HepG2 (cell line): Measurements from ENCODE around the gene GATM. TPM values are rescaled to one million over a fixed set of nuclear protein-coding genes. Genes with fewer than 3 reads are reported as not detected.

Experiments
- ATAC-seq: fragments of 200-7000 bp; cut with Tn5 transposase; 3 replicates; pipeline ENCODE4 v1.9.1; 2020; ENCODE audit warnings: mild to moderate bottlenecking, moderate library complexity
- BruUV-seq: library from RNA; stranded (reverse); fragments of 400-500 nt; replicated peaks from 2 replicates; lab custom pipeline; 2021; lab: Mats Ljungman, UMichigan
- CTCF ChIA-PET: fragments of 300-600 bp; formaldehyde crosslinking; extraction: SDS; loops from one replicate; lab custom pipeline; 2021; ENCODE audit warnings: low total read pairs, inconsistent platforms, low intra/inter-chr PET ratio; lab: Yijun Ruan, JAX
- POLR2A ChIA-PET: fragments of 350-600 bp; sonication (Branson Sonifier 250); formaldehyde crosslinking; loops from one replicate; lab custom pipeline; 2020; ENCODE audit warnings: antibody characterized with exemption, inconsistent platforms; lab: Yijun Ruan, JAX
- DNase-seq: peaks from one replicate; pipeline ENCODE4 v3.0.0-alpha.2; 2015; ENCODE audit warnings: low spot score
- FAIRE-seq: peaks from 3 replicates; lab custom pipeline; 2011; peaks lifted over from hg19 to GRCh38; lab: Jason Lieb, UNC
- H2AFZ ChIP-seq: one replicate; pipeline ENCODE4 v1.6.1; 2011; ENCODE audit warnings: low read length, inconsistent platforms
- H3K27ac ChIP-seq: fragments of 300-600 bp; 3 replicates; pipeline ENCODE4 v1.8.0; 2011; ENCODE audit warnings: mixed run types, mild to moderate bottlenecking, mixed read lengths, low read length, inconsistent platforms; ENCODE audit not compliant: insufficient read depth; ENCODE audit errors: extremely low read length
- H3K27me3 ChIP-seq, 2 experiments: fragments of 200-600 bp in 1 of 2; 2 replicates in 1 of 2; 3 replicates in 1 of 2; pipeline versions ENCODE4 v1.6.0 to v1.8.0; 2011; ENCODE audit warnings: low read length in 2 of 2, mild to moderate bottlenecking in 2 of 2, moderate library complexity in 2 of 2, inconsistent platforms in 1 of 2; ENCODE audit not compliant: insufficient read depth in 2 of 2, control insufficient read depth in 1 of 2
- H3K36me3 ChIP-seq, 2 experiments: fragments of 200-600 bp in 1 of 2; replicated peaks in 1 of 2; 2 replicates in 1 of 2; 3 replicates in 1 of 2; pipeline versions ENCODE4 v1.5.1 to v1.8.0; 2011; ENCODE audit warnings: low read length in 2 of 2, inconsistent platforms in 1 of 2; ENCODE audit not compliant: insufficient read depth in 2 of 2, control insufficient read depth in 1 of 2
- H3K4me1 ChIP-seq: 2 replicates; pipeline ENCODE4 v1.5.1; 2012; ENCODE audit warnings: low read length, inconsistent platforms; ENCODE audit not compliant: insufficient read depth
- H3K4me2 ChIP-seq: 2 replicates; pipeline ENCODE4 v1.6.0; 2011; ENCODE audit warnings: low read depth, low read length, inconsistent platforms
- H3K4me3 ChIP-seq, 3 experiments: fragments of 200-600 bp in 1 of 3; sonication (generic), shearing (Covaris generic) in 1 of 3; replicated peaks in 1 of 3; 2 replicates each; pipeline ENCODE4 v1.5.1; 2011 to 2016; ENCODE audit warnings: low read length in 3 of 3, inconsistent platforms in 2 of 3, low read depth in 2 of 3, mild to moderate bottlenecking in 2 of 3, control low read depth in 1 of 3, mixed read lengths in 1 of 3; ENCODE audit not compliant: insufficient read depth in 1 of 3
- H3K79me2 ChIP-seq: one replicate; pipeline ENCODE4 v1.6.1; 2011; ENCODE audit warnings: low read length, inconsistent platforms; ENCODE audit not compliant: insufficient read depth
- H3K9ac ChIP-seq: 2 replicates; pipeline ENCODE4 v1.6.0; 2011; ENCODE audit warnings: mild to moderate bottlenecking, low read depth, low read length, inconsistent platforms; ENCODE audit not compliant: insufficient read depth
- H3K9me3 ChIP-seq: 2 replicates; pipeline ENCODE4 v1.5.1; 2012; ENCODE audit warnings: mild to moderate bottlenecking, low read length
- H4K20me1 ChIP-seq: 2 replicates; pipeline ENCODE4 v1.6.0; 2011; ENCODE audit warnings: inconsistent platforms, mild to moderate bottlenecking, low read length, moderate library complexity; ENCODE audit not compliant: insufficient read depth
- ATAD3A ChIP-seq: sonication (generic); formaldehyde crosslinking; IDR thresholded peaks from 2 replicates; pipeline ENCODE4 v1.4.0; 2020; ENCODE audit warnings: missing genetic modification reagents
- DNMT3B ChIP-seq: conservative IDR thresholded peaks from 2 replicates; pipeline ENCODE4 v1.6.1; 2016; ENCODE audit warnings: missing biosample characterization, control low read depth
- EHMT2 ChIP-seq: fragments of 200-600 bp; sonication (generic); IDR thresholded peaks from 2 replicates; pipeline ENCODE4 v1.7.0; 2017; ENCODE audit warnings: antibody characterized with exemption, low read depth, low read length, borderline replicate concordance
- GATA4 ChIP-seq: sonication (generic); IDR thresholded peaks from 2 replicates; pipeline ENCODE4 v1.6.1; 2016; ENCODE audit warnings: antibody characterized with exemption, low read depth, borderline replicate concordance
- JDP2 ChIP-seq: sonication (generic); formaldehyde crosslinking; IDR thresholded peaks from 2 replicates; pipeline ENCODE4 v1.8.1; 2022; ENCODE audit warnings: missing genetic modification reagents, borderline replicate concordance
- NFYB ChIP-seq: sonication (generic); formaldehyde crosslinking; IDR thresholded peaks from 2 replicates; pipeline ENCODE4 v1.4.0; 2020; ENCODE audit warnings: missing genetic modification reagents
- NR2C2 ChIP-seq: sonication (generic); formaldehyde crosslinking; IDR thresholded peaks from 2 replicates; pipeline ENCODE4 v1.4.0; 2020; ENCODE audit warnings: missing genetic modification reagents, mild to moderate bottlenecking, moderate library complexity, borderline replicate concordance
- SNAI1 ChIP-seq: sonication (generic); formaldehyde crosslinking; IDR thresholded peaks from 2 replicates; pipeline ENCODE4 v1.5.0; 2020; ENCODE audit warnings: mild to moderate bottlenecking, missing genetic modification reagents, borderline replicate concordance
- SOX13 ChIP-seq, 3 experiments: fragments of 450-650 bp in 1 of 3; sonication (generic) in 1 of 3; formaldehyde crosslinking in 1 of 3; IDR thresholded peaks in 2 of 3; conservative IDR thresholded peaks in 1 of 3; 2 replicates each; pipeline versions ENCODE4 v1.5.0 to v1.6.1; 2016 to 2020; ENCODE audit warnings: antibody characterized with exemption in 1 of 3, mild to moderate bottlenecking in 1 of 3, missing compliant biosample characterization in 1 of 3, missing genetic modification reagents in 1 of 3, moderate library complexity in 1 of 3
- SYNCRIP ChIP-seq: fragments of 200-400 bp; formaldehyde crosslinking; IDR thresholded peaks from 2 replicates; pipeline ENCODE4 v1.6.1; 2018; ENCODE audit warnings: mild to moderate bottlenecking, low read depth, low read length; ENCODE audit not compliant: insufficient read depth
- TBP ChIP-seq: sonication (generic); formaldehyde crosslinking; IDR thresholded peaks from 2 replicates; pipeline ENCODE4 v1.5.0; 2020; ENCODE audit warnings: missing genetic modification reagents
- ZBTB38 ChIP-seq: sonication (generic); formaldehyde crosslinking; IDR thresholded peaks from 2 replicates; pipeline ENCODE4 v1.5.1; 2020; ENCODE audit warnings: mild to moderate bottlenecking, missing genetic modification reagents
- ZNF512B ChIP-seq: sonication (generic); formaldehyde crosslinking; IDR thresholded peaks from 2 replicates; pipeline ENCODE4 v1.5.1; 2020; ENCODE audit warnings: missing genetic modification reagents, mild to moderate bottlenecking, borderline replicate concordance
- ZNF567 ChIP-seq: sonication (generic); formaldehyde crosslinking; IDR thresholded peaks from 2 replicates; pipeline ENCODE4 v1.8.1; 2023; ENCODE audit warnings: mild to moderate bottlenecking, missing genetic modification reagents, borderline replicate concordance
- ZNF629 ChIP-seq: sonication (generic); formaldehyde crosslinking; conservative IDR thresholded peaks from 2 replicates; pipeline ENCODE4 v1.5.0; 2020; ENCODE audit warnings: missing genetic modification reagents
- WGBS: methylation state at CpG from one replicate; pipeline ENCODE4 v1.1.6; 2017; ENCODE audit warnings: low lambda C conversion rate; 5-methylcytosine and 5-hydroxymethylcytosine counted together
- in situ Hi-C: cut with HindIII; loops from 2 replicates; pipeline ENCODE4 v1.10.0; 2017; ENCODE audit warnings: low pct_unique_long_range_greater_than_20kb; ENCODE audit not compliant: extremely low pct_ligation_motif_present
- intact Hi-C: fragments of 100-400 bp; cut with micrococcal nuclease; formaldehyde crosslinking; loops from one replicate; pipeline ENCODE4 v1.10.0; 2022; ENCODE audit not compliant: unreplicated experiment
- polyA plus RNA-seq, 8 experiments: library from polyadenylated mRNA; depleted of rRNA in 3 of 8; stranded (reverse) in 7 of 8; unstranded in 1 of 8; fragments of >200 nt; fragmentation: Illumina TruSeq in 4 of 8; extraction: Trizol in 4 of 8; gene quantifications; 2 replicates each; pipeline versions ENCODE4 v1.2.1 to v1.2.3, GENCODE V29; 2011 to 2016; ENCODE audit warnings: low read depth in 4 of 8, missing spikeins in 1 of 8, mixed read lengths in 1 of 8; ENCODE audit not compliant: insufficient read depth in 1 of 8
- total RNA-seq, 5 experiments: library from RNA; depleted of rRNA; stranded (reverse); fragments of >200 nt; fragmentation: Illumina TruSeq; extraction: Trizol; gene quantifications; 2 replicates each; pipeline ENCODE4 v1.2.3, GENCODE V29; 2016; ENCODE audit warnings: low read depth in 1 of 5

Gene GATM
- total and polyA plus RNA-seq, 2 of the 13 experiments (the other 11 are each of a cell fraction or from before 2014, with no cell fraction given) = 2.1 to 16.8 TPM

- ATAC-seq = no peak
- TF ChIP-seq GATA4 = no peak
- no peak for TF ChIP-seq ATAD3A
- no peak for TF ChIP-seq SNAI1 (CRISPR knock-in tag)
- TF ChIP-seq TBP = no peak
- TF ChIP-seq SOX13 (IDR thresholded peaks at IDR 0.05) = no peak
- no peak for TF ChIP-seq SOX13 (CRISPR knock-in tag; conservative IDR thresholded peaks at IDR 0.05 in 1 of 2, IDR thresholded peaks at IDR 0.05 in 1 of 2)
- TF ChIP-seq EHMT2 = no peak
- no peak for TF ChIP-seq DNMT3B (CRISPR knock-in tag)
- TF ChIP-seq, all 625 proteins: peak for 0
- Histone ChIP-seq H3K4me2 (peak overlapping the region; percentile 6; the same call in 1 of the 2 replicates), H3K27me3 (no peaks in the 10 kb centered on the region), H3K27ac (no peak overlapping the region), H3K9me3 (no peaks in the 10 kb centered on the region), H3K79me2 (no peaks in the 10 kb centered on the region), H4K20me1 (no peaks in the 10 kb centered on the region), H3K4me1 (peaks cover 21% of the 10 kb centered on the region), H3K4me3 (no peak overlapping the region), H3K9ac (no peak overlapping the region), H3K36me3 (no peaks in the 10 kb centered on the region), H2AFZ (no peak overlapping the region)
- DNase-seq = no peak
- in situ Hi-C loops (no loop called here), intact Hi-C loops (no loop called here)
- ChIA-PET CTCF (no interaction called here), POLR2A (interaction anchor here (0.9 to 2.2 kb wide), 2 partner anchors 11 to 82 kb away, joined by 3 to 5 read pairs; a partner anchor contains a TSS)
- peak; percentile 18 for FAIRE-seq
- BruUV-seq = no TSS peak
- 82% methylated on average over 7 of the region's 7 CpGs for WGBS
These were observed 58.7 kb downstream of the GATM start for GRCh38 chr15:45319472-45320214.

DNA sequence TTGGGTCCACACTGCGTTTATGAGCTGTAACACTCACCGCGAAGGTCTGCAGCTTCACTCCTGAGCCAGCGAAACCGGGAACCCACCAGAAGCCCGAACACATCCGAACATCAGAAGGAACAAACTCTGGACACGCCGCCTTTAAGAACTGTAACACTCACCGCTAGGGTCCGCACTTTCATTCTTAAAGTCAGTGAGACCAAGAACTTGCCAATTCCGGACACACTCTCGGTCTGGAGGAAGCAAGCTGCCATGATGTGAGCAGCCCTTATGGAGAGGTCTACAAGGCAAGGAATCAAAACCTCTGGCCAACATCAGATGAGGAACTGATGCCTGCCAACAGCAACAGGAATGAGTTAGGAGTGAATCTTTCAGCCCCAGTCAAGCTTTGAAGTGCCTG is 63.4 kb downstream of the GATM start:
- intact Hi-C loops = no loop called here
- WGBS = 94% methylated on average over 13 of the region's 13 CpGs
- TF ChIP-seq ZNF629 (CRISPR knock-in tag) = no peak
- no peak for TF ChIP-seq ZNF567 (CRISPR knock-in tag)
- TF ChIP-seq ZNF512B (CRISPR knock-in tag) = no peak
- TF ChIP-seq NFYB (CRISPR knock-in tag) = no peak
- TF ChIP-seq SYNCRIP = no peak
- TF ChIP-seq JDP2 (CRISPR knock-in tag) = no peak
- no peak for TF ChIP-seq ZBTB38 (CRISPR knock-in tag)
- TF ChIP-seq NR2C2 (CRISPR knock-in tag) = no peak

More for the DNA sequence above, 63.4 kb downstream of the GATM start:
- Histone ChIP-seq H3K4me3 (no peak overlapping the region), H4K20me1 (no peaks in the 10 kb centered on the region), H3K79me2 (no peaks in the 10 kb centered on the region), H2AFZ (no peak overlapping the region), H3K27ac (no peak overlapping the region), H3K36me3 (no peaks in the 10 kb centered on the region), H3K27me3 (no peaks in the 10 kb centered on the region), H3K4me1 (peaks cover 22% of the 10 kb centered on the region), H3K9me3 (no peaks in the 10 kb centered on the region), H3K9ac (no peak overlapping the region), H3K4me2 (no peak overlapping the region)
- POLR2A ChIA-PET = no interaction called here
- DNase-seq (no peak), FAIRE-seq (no peak), ATAC-seq (no peak)
- CTCF ChIA-PET = no interaction called here
- no TSS peak for BruUV-seq
- in situ Hi-C loops = no loop called here
